DMS114 treated with DMSO at 0.1 percent for 48 hours (cell line): ENCODE data around the gene CD300LD.
A peak's percentile ranks its signal among the peaks of the same experiment; 100 is the strongest.

Source experiments
- DNase-seq: peaks from one replicate; lab custom pipeline; 2025; ENCODE audit not compliant: unreplicated experiment; lab: John Stamatoyannopoulos, UW

Gene CD300LD

DNA sequence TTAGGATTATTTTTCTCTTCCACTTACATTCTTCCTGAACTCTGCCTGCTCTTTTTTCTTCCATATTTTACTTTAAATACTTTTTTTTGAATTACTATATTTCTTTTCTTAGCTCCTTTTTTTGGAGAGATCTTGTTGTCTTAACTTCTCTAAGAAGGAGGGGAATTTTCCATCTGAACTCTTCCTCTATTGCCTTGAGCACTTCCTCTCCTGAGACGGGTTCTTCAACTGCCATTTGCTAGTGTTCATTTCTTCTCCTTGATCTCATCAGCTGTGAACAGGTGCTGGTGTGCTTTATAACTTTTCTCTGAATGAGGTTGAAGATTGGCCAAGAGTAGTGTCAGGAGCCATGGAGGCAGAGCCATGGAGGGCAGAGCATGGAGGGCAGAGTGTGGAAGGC lies 15.1 kb upstream of the CD300LD start:
- DNase-seq, result no peak

DNA sequence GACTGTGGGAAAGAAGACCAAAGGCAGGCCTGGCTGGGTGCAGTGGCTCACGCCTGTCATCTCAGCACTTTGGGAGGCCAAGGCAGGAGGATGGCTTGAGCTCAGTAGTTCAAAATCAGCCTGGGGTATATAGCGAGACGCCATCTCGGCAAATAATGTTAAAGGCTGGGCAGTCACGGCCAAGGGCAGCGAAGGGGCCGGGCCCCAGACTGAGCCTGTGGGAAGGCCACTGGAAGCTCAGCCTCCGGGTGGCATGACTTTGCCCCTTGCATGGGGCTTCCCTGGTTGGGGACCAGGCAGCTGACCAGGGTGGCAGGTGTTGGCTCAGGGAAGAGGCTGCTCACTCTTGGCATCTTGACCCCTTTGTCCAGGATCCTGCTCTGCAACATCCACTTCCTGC lies 14.0 kb upstream of the CD300LD start:
- DNase-seq, result no peak

GRCh38 chr17:74605361-74605760 lies 13.3 kb upstream of the CD300LD start:
- DNase-seq, result no peak

GRCh38 chr17:74604761-74605160 lies 12.7 kb upstream of the CD300LD start:
- DNase-seq, result no peak

- no peak for DNase-seq
Measured at GRCh38 chr17:74604200-74604599, 12.1 kb upstream of the CD300LD start.

GRCh38 chr17:74603746-74604145 lies 11.7 kb upstream of the CD300LD start:
- DNase-seq, result no peak

GRCh38 chr17:74603037-74603635 lies 11.1 kb upstream of the CD300LD start:
- DNase-seq, result no peak

DNA sequence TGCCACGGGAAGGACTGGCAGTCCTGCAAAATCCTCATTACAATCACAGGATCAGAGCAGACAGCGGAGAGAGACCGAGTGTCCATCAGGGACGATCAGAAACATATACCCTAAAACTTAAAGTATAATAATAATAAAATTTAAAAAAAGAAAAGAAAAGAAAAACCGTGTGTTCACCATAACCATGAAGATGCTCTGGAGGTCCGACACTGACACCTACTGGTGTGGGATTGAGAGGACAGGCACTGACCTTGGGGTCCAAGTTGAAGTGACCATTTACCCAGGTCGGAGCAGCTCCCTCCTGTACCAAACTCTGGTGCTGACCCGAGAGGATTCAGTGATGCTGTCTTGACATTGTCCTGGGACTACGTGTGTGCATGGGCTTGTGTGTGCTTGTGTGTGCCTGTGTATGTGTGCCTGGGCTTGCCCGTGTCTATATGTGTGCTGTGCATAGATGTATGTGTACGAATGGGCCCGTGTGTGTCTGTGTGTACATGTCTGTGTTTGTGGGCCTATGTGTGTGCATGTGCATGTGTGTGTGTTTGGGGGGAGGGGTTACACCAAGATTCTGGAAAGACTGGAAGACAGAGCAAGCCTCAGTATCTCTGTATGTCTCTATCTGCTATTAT lies 10.0 kb upstream of the CD300LD start:
- DNase-seq, result peak; percentile 11

GRCh38 chr17:74599448-74599939 lies 7.4 kb upstream of the CD300LD start:
- DNase-seq, result no peak

- no peak for DNase-seq
Measured at GRCh38 chr17:74599023-74599399, 6.9 kb upstream of the CD300LD start.

GRCh38 chr17:74598346-74599022 lies 6.4 kb upstream of the CD300LD start:
- no peak for DNase-seq

- no peak for DNase-seq
Measured at GRCh38 chr17:74597069-74597790, 5.1 kb upstream of the CD300LD start.

- DNase-seq, result no peak
Measured at GRCh38 chr17:74595037-74595750, 3.1 kb upstream of the CD300LD start.

DNA sequence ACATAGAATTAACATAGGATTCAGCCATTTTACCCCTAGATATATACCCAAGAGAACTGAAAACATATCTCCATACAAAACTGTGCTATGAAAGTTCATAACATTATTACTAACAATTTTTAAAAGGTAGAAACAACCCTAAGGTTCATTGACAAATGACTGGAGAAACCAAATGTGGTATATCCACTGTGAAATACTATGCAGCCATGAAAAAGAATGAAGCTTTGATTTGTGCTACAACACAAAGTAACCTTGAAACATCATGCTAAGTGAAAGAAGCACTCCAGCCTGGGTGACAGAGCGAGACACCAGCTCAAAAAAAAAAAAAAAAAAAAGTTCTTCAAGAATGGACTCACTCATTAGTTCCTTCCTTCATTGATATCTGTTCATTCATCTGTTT lies 580 bp downstream of the CD300LD start:
- DNase-seq, result no peak

- no peak for DNase-seq
Measured at GRCh38 chr17:74585711-74586110, 6.4 kb downstream of the CD300LD start.

DNA sequence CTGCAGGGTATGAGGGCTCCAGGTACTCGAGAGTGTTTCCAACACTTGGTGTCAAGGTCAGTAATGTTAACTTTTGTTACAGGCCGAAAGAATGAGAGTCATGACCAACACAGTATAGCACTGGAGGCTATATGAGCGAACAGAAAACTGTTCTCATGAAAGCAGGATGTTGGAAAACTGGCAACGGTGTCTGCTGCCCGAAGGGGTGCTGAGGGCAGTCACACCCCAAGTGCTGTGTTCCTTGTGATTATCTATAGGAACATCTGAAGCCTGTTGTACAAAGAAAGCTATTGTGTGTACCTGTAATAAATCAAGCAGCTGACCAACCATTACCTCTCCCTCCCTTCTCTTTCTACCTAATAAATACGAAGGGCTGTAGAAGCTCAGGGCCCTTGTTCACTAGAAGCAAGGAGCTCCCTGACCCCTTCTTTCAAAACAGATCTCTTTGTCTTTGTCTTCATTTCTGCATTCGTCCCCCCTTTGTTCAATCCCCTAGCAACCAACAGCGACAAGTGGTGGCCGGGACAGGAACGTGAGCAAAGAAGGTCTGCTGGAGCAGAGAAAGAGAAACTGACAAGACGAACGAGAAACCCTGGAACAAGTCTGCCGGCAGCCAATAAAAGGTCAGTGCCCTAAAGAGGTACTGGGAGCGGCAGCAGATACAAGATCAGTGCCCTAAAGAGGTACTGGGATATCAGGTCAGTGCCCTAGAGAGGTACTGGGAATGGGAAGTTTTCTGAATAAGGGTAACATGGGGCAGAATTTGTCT lies 7.6 kb downstream of the CD300LD start:
- DNase-seq, result no peak

- DNase-seq, result no peak
Measured at GRCh38 chr17:74582633-74583032, 9.4 kb downstream of the CD300LD start.

GRCh38 chr17:74579900-74580299 lies 12.2 kb downstream of the CD300LD start:
- DNase-seq, result no peak

GRCh38 chr17:74578979-74579378 lies 13.1 kb downstream of the CD300LD start:
- no peak for DNase-seq

DNA sequence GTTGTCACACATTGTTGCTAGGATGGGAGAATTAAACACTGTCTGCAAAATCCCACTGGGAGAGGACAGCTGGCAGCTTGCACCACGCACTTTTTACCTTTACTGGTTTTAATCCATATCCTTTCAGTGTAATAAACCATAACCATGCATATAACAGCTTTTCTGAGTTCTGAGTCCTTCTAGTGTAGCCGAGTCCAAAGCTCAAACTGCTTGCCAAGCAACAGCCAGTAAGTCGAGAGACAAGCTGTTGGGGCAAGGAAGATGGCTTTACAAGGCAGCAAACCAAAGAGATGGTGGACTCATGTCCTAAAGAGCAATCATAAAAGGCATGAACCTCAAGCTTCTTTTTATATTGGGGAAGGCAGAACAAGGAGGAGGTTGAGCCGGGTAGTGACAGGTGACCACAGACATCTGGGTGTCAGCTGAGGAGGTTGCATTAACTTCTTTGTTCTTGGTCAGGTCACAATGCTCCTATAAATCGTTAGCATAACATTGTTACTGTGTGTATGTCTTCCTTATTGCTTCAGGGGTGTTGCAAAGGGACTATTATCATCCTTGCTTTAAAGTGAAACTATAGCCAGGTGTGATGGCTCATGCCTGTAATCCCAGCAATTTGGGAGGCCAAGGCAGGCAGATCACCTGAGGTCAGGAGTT lies 17.5 kb downstream of the CD300LD start:
- DNase-seq, result no peak
